Activated CD8-positive, alpha-beta T cell treated with anti-CD3 and anti-CD28 coated beads for 36 hours (primary cell): ENCODE data around the gene BAZ1B. TPM values are rescaled to one million over a fixed set of nuclear protein-coding genes. Genes with fewer than 3 reads are reported as not detected.

Experiments
- ATAC-seq: fragments of 200-7000 bp; cut with Tn5 transposase; one replicate; pipeline ENCODE4 v1.10.0; 2021; ENCODE audit warnings: mild to moderate bottlenecking, moderate library complexity
- CTCF ChIA-PET: fragments of 350-600 bp; sonication (Branson Sonifier 250); formaldehyde crosslinking; loops from one replicate; lab custom pipeline; 2021; ENCODE audit warnings: antibody characterized with exemption; lab: Charles Lee
- POLR2A ChIA-PET: fragments of 350-600 bp; sonication (Branson Sonifier 250); formaldehyde crosslinking; loops from one replicate; lab custom pipeline; 2021; ENCODE audit warnings: antibody characterized with exemption; lab: Charles Lee
- DNase-seq: peaks from one replicate; pipeline ENCODE4 v3.0.0-alpha.2; 2020
- H3K27ac Mint-ChIP-seq: one replicate; pipeline ENCODE4 v1.8.0; 2021; ENCODE audit warnings: mild to moderate bottlenecking, mixed read lengths
- H3K27me3 Mint-ChIP-seq: one replicate; pipeline ENCODE4 v1.8.0; 2021; ENCODE audit warnings: mixed read lengths
- H3K36me3 Mint-ChIP-seq: one replicate; pipeline ENCODE4 v1.8.0; 2021; ENCODE audit warnings: low read depth, mixed read lengths
- H3K4me1 Mint-ChIP-seq: one replicate; pipeline ENCODE4 v1.8.0; 2021; ENCODE audit warnings: low read depth, mixed read lengths
- H3K4me3 Mint-ChIP-seq: one replicate; pipeline ENCODE4 v1.8.0; 2021; ENCODE audit warnings: mild to moderate bottlenecking, moderate library complexity, mixed read lengths
- H3K9me3 Mint-ChIP-seq: one replicate; pipeline ENCODE4 v1.8.0; 2021; ENCODE audit warnings: mixed read lengths
- intact Hi-C: fragments of 100-400 bp; cut with micrococcal nuclease; formaldehyde crosslinking; loops from one replicate; pipeline ENCODE4 v1.10.0; 2022
- total RNA-seq, 2 experiments: library from RNA; stranded (reverse); gene quantifications; one replicate each; pipeline ENCODE4 v1.2.3, GENCODE V29; 2021
- TF ChIP-seq, protein P1 (sequence below): fragments of 200-600 bp; IDR thresholded peaks from one replicate; pipeline ENCODE4 v1.8.0; 2022; ENCODE audit warnings: antibody characterized with exemption, mild to moderate bottlenecking

Gene BAZ1B
- total RNA-seq, 2 experiments from 2014 or later: 82.4 to 82.6 TPM

DNA sequence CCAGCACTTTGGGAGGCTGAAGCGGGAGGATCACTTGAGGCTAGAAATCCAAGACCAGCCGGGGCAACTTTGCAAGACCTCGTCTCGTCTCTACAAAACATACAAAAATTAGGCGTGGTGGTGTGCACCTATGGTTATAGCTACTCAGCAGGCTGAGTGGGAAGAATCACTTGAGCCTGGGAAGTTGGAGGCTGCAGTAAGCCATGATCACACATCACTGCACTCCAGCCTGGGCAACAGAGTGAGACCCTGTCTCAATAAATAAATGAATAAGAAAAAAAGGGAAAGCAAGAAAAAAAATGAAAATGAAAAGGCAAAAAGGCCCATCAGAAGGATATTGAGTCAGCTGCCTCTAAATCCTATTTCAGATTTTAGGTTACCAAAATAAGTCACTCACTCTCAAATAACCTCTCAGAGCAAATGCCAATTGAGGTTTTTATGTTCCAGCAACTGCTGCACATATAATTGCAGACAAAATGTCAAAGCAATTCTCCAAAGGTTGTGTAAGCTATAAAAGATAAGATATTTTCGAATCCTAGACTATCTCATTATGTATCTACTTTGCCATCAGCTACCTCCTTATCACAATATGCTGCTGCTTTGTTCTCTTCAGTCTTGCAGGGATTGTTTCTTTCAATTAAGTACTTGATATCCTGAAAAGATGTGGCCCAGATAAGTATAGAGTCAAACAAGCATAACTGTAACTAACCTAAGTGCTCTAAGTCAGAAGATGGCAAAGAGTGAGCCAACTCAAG lies 4.7 kb downstream of the BAZ1B start:
- intact Hi-C loops: no loop called here
- CTCF ChIA-PET: interaction anchor here (0.6 to 1.6 kb wide), 3 partner anchors 44 to 66 kb away, joined by 3 to 6 read pairs (median 4); partner anchors contain the start of gene TBL2
- Mint-ChIP-seq H3K4me1 (peaks cover 44% of the 10 kb centered on the region), H3K27ac (peak overlapping the region; percentile 46), H3K36me3 (peaks cover 64% of the 10 kb centered on the region), H3K4me3 (no peak overlapping the region), H3K9me3 (no peaks in the 10 kb centered on the region), H3K27me3 (no peaks in the 10 kb centered on the region)
- no peak for DNase-seq
- TF ChIP-seq, protein P1, sequence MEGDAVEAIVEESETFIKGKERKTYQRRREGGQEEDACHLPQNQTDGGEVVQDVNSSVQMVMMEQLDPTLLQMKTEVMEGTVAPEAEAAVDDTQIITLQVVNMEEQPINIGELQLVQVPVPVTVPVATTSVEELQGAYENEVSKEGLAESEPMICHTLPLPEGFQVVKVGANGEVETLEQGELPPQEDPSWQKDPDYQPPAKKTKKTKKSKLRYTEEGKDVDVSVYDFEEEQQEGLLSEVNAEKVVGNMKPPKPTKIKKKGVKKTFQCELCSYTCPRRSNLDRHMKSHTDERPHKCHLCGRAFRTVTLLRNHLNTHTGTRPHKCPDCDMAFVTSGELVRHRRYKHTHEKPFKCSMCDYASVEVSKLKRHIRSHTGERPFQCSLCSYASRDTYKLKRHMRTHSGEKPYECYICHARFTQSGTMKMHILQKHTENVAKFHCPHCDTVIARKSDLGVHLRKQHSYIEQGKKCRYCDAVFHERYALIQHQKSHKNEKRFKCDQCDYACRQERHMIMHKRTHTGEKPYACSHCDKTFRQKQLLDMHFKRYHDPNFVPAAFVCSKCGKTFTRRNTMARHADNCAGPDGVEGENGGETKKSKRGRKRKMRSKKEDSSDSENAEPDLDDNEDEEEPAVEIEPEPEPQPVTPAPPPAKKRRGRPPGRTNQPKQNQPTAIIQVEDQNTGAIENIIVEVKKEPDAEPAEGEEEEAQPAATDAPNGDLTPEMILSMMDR: no peak
- ATAC-seq: no peak
- POLR2A ChIA-PET: interaction anchor here (1.2 to 1.3 kb wide), 2 partner anchors 12 to 25 kb away, joined by 3 read pairs; no protein-coding TSS in a partner anchor

GRCh38 chr7:73515178-73515577 lies 6.9 kb downstream of the BAZ1B start:
- no peaks in the 10 kb centered on the region for H3K9me3 Mint-ChIP-seq
- TF ChIP-seq, protein P1: no peak
- DNase-seq: peak; percentile 21
- no peak overlapping the region for H3K4me3 Mint-ChIP-seq
- peaks cover 49% of the 10 kb centered on the region for H3K4me1 Mint-ChIP-seq
- intact Hi-C loops: no loop called here
- peak; percentile 71 for ATAC-seq
- peak overlapping the region; percentile 49 for H3K27ac Mint-ChIP-seq
- peaks cover 66% of the 10 kb centered on the region for H3K36me3 Mint-ChIP-seq
- ChIA-PET CTCF (no interaction called here), POLR2A (interaction anchor here (0.7 to 1.5 kb wide), 4 partner anchors 10 to 67 kb away, joined by 3 to 6 read pairs (median 4); no protein-coding TSS in a partner anchor)
- H3K27me3 Mint-ChIP-seq: no peaks in the 10 kb centered on the region

- ATAC-seq: no peak
- ChIA-PET POLR2A (interaction anchor here (0.5 to 1.9 kb wide), 5 partner anchors 9 to 43 kb away, joined by 3 to 6 read pairs (median 3); no protein-coding TSS in a partner anchor), CTCF (interaction anchor here (1.8 kb wide), 1 partner anchor 61 kb away, joined by 5 read pairs; no protein-coding TSS in a partner anchor)
- Mint-ChIP-seq H3K27me3 (no peaks in the 10 kb centered on the region), H3K4me3 (no peak overlapping the region), H3K27ac (no peak overlapping the region), H3K9me3 (no peaks in the 10 kb centered on the region), H3K36me3 (peaks cover 52% of the 10 kb centered on the region), H3K4me1 (peaks cover 27% of the 10 kb centered on the region)
- DNase-seq: no peak
- intact Hi-C loops: no loop called here
- TF ChIP-seq, protein P1: no peak
These were observed 9.9 kb downstream of the BAZ1B start for GRCh38 chr7:73512018-73512780.

- ATAC-seq: no peak
- CTCF ChIA-PET: interaction anchor here (1.2 kb wide), 1 partner anchor 9 kb away, joined by 3 read pairs; no protein-coding TSS in a partner anchor
- H3K27ac Mint-ChIP-seq: no peak overlapping the region
- TF ChIP-seq, protein P1: no peak
- H3K4me1 Mint-ChIP-seq: peaks cover 19% of the 10 kb centered on the region
- H3K27me3 Mint-ChIP-seq: no peaks in the 10 kb centered on the region
- H3K4me3 Mint-ChIP-seq: no peak overlapping the region
- intact Hi-C loops: no loop called here
- peaks cover 52% of the 10 kb centered on the region for H3K36me3 Mint-ChIP-seq
- POLR2A ChIA-PET: interaction anchor here (1.5 kb wide), 1 partner anchor 9 kb away, joined by 5 read pairs; no protein-coding TSS in a partner anchor
- DNase-seq: no peak
- no peaks in the 10 kb centered on the region for H3K9me3 Mint-ChIP-seq
These were observed 12.6 kb downstream of the BAZ1B start for GRCh38 chr7:73509463-73509862.
